ENCODE measurements around the gene FADS6. TPM values are rescaled to one million over a fixed set of nuclear protein-coding genes. Genes with fewer than 3 reads are reported as not detected.

The FADS6 gene
- total and polyA plus RNA-seq, 3 donors from 2014 or later = 0.95 to 2.0 (median 1.4) TPM

- TF ChIP-seq CTCF (IDR thresholded peaks at IDR 0.05) (no peak), POLR2A (IDR thresholded peaks at IDR 0.05) (no peak)
These were observed 37.2 kb upstream of the FADS6 start for GRCh38 chr17:74930535-74931036.

GRCh38 chr17:74928786-74929185 is 35.4 kb upstream of the FADS6 start:
- Histone ChIP-seq H3K4me1 (peaks cover 6% of the 10 kb centered on the region), H3K9me3 (no peaks in the 10 kb centered on the region), H3K4me3 (no peak overlapping the region), H3K36me3 (ENCODE audit: low read depth, missing control alignments) (no peaks in the 10 kb centered on the region), H3K27me3 (no peaks in the 10 kb centered on the region), H3K27ac (no peak overlapping the region)
- TF ChIP-seq POLR2A (IDR thresholded peaks at IDR 0.05) = no peak
- no peak for TF ChIP-seq CTCF (IDR thresholded peaks at IDR 0.05)
- DNase-seq = no peak
- intact Hi-C loops (cut with DNase I; ENCODE audit: low total_unique reads) = no loop called here
- 80 to 84% methylated on average over 5 to 6 of the region's 6 CpGs for WGBS, 2 donors

More at GRCh38 chr17:74930535-74931036, 37.2 kb upstream of the FADS6 start:
- Histone ChIP-seq H3K36me3 (ENCODE audit: low read depth, missing control alignments) (no peaks in the 10 kb centered on the region), H3K4me3 (no peak overlapping the region), H3K27ac (no peak overlapping the region), H3K27me3 (no peaks in the 10 kb centered on the region), H3K4me1 (no peaks in the 10 kb centered on the region), H3K9me3 (no peaks in the 10 kb centered on the region)
- DNase-seq = no peak
- 92 to 96% methylated on average over 18 to 24 of the region's 24 CpGs for WGBS, 2 donors
- intact Hi-C loops (cut with DNase I; ENCODE audit: low total_unique reads) = no loop called here

GRCh38 chr17:74925242-74925641 is 31.8 kb upstream of the FADS6 start:
- Histone ChIP-seq H3K4me3 (no peak overlapping the region), H3K36me3 (ENCODE audit: low read depth, missing control alignments) (no peaks in the 10 kb centered on the region), H3K9me3 (no peaks in the 10 kb centered on the region), H3K27ac (no peak overlapping the region), H3K27me3 (no peaks in the 10 kb centered on the region), H3K4me1 (peaks cover 20% of the 10 kb centered on the region)
- intact Hi-C loops (cut with DNase I; ENCODE audit: low total_unique reads) = no loop called here
- TF ChIP-seq CTCF (IDR thresholded peaks at IDR 0.05) (no peak), POLR2A (IDR thresholded peaks at IDR 0.05) (no peak)
- no peak for DNase-seq
- WGBS, 2 donors = 62 to 82% methylated on average over 3 of the region's 3 CpGs

GRCh38 chr17:74924250-74924948 is 31.0 kb upstream of the FADS6 start, which contains the start of gene OTOP2:
Gene OTOP2, plus strand, starts transcription at chr17:74924273. Its CDS starts 360 bp downstream, at chr17:74924633.
- Histone ChIP-seq H3K36me3 (ENCODE audit: low read depth, missing control alignments) (no peaks in the 10 kb centered on the region), H3K27ac (no peak within 1 kb of the TSS), H3K4me1 (peaks cover 20% of the 10 kb centered on the region), H3K9me3 (no peaks in the 10 kb centered on the region), H3K4me3 (peak within 1 kb of the TSS; percentile 22 to 45), H3K27me3 (no peaks in the 10 kb centered on the region)
- TF ChIP-seq POLR2A (IDR thresholded peaks at IDR 0.05) = no peak
- no peak for TF ChIP-seq CTCF (IDR thresholded peaks at IDR 0.05)
- intact Hi-C loops (cut with DNase I; ENCODE audit: low total_unique reads) = no loop called here
- 0 to 2% methylated on average over 15 to 44 of the region's 54 CpGs for WGBS, 2 donors
- no peak for DNase-seq
